ENCODE results near the gene DBN1.

Gene DBN1

GRCh38 chr5:177475563-177476427 is 2.4 kb upstream of the DBN1 start:
- in situ Hi-C loops (cut with HindIII; ENCODE audit: low sequenced_read_pairs) = no loop called here

GRCh38 chr5:177474846-177475562 is 1.6 kb upstream of the DBN1 start:
- in situ Hi-C loops (cut with HindIII; ENCODE audit: low sequenced_read_pairs) = no loop called here

- in situ Hi-C loops (cut with HindIII; ENCODE audit: low sequenced_read_pairs) = no loop called here
These were observed 605 bp upstream of the DBN1 start for GRCh38 chr5:177474002-177474476.

GRCh38 chr5:177472460-177473442 is 683 bp downstream of the DBN1 start:
- in situ Hi-C loops (cut with HindIII; ENCODE audit: low sequenced_read_pairs) = no loop called here

GRCh38 chr5:177471610-177472356 is 1.7 kb downstream of the DBN1 start:
- in situ Hi-C loops (cut with HindIII; ENCODE audit: low sequenced_read_pairs) = no loop called here

- in situ Hi-C loops (cut with HindIII; ENCODE audit: low sequenced_read_pairs) = no loop called here
These were observed 2.5 kb downstream of the DBN1 start for GRCh38 chr5:177470759-177471536.

GRCh38 chr5:177469750-177470525 is 3.5 kb downstream of the DBN1 start:
- in situ Hi-C loops (cut with HindIII; ENCODE audit: low sequenced_read_pairs) = no loop called here

- in situ Hi-C loops (cut with HindIII; ENCODE audit: low sequenced_read_pairs) = no loop called here
These were observed 4.5 kb downstream of the DBN1 start for GRCh38 chr5:177468685-177469628.

GRCh38 chr5:177468329-177468684 is 5.1 kb downstream of the DBN1 start:
- in situ Hi-C loops (cut with HindIII; ENCODE audit: low sequenced_read_pairs) = no loop called here

- in situ Hi-C loops (cut with HindIII; ENCODE audit: low sequenced_read_pairs) = no loop called here
These were observed 6.0 kb downstream of the DBN1 start for GRCh38 chr5:177467436-177467835.

GRCh38 chr5:177466861-177467260 is 6.6 kb downstream of the DBN1 start:
- in situ Hi-C loops (cut with HindIII; ENCODE audit: low sequenced_read_pairs) = no loop called here

- in situ Hi-C loops (cut with HindIII; ENCODE audit: low sequenced_read_pairs) = no loop called here
These were observed 8.4 kb downstream of the DBN1 start for GRCh38 chr5:177465044-177465443.

- in situ Hi-C loops (cut with HindIII; ENCODE audit: low sequenced_read_pairs) = no loop called here
These were observed 11.3 kb downstream of the DBN1 start for GRCh38 chr5:177462021-177462670.

- in situ Hi-C loops (cut with HindIII; ENCODE audit: low sequenced_read_pairs) = no loop called here
These were observed 13.4 kb downstream of the DBN1 start for GRCh38 chr5:177459819-177460628.

- in situ Hi-C loops (cut with HindIII; ENCODE audit: low sequenced_read_pairs) = no loop called here
These were observed 14.1 kb downstream of the DBN1 start for GRCh38 chr5:177459357-177459756.

- in situ Hi-C loops (cut with HindIII; ENCODE audit: low sequenced_read_pairs) = no loop called here
These were observed 14.5 kb downstream of the DBN1 start for GRCh38 chr5:177458912-177459350.

Data from DLD1 (cell line).